ENCODE data around the gene PTPRT.

DNA sequence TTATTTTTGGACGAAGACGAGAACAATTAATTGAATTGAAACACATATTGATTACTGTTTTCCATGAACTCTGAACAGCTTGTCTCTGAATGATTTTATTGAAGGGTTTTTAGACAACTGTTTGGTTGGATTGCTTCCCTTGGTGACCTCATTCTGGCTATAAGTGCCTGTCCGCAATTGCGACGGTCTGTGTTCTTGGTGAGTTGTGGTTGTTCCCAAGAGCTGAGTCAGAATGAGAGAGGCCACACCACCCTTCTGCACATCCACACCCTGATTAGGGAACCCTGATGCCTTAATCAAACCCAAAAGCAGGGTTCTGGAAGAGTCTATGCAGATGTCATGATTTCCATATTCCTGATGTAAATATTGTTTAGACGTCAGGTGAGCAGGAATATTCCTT is 747.0 kb downstream of the PTPRT start:
- TF ChIP-seq, protein P1, sequence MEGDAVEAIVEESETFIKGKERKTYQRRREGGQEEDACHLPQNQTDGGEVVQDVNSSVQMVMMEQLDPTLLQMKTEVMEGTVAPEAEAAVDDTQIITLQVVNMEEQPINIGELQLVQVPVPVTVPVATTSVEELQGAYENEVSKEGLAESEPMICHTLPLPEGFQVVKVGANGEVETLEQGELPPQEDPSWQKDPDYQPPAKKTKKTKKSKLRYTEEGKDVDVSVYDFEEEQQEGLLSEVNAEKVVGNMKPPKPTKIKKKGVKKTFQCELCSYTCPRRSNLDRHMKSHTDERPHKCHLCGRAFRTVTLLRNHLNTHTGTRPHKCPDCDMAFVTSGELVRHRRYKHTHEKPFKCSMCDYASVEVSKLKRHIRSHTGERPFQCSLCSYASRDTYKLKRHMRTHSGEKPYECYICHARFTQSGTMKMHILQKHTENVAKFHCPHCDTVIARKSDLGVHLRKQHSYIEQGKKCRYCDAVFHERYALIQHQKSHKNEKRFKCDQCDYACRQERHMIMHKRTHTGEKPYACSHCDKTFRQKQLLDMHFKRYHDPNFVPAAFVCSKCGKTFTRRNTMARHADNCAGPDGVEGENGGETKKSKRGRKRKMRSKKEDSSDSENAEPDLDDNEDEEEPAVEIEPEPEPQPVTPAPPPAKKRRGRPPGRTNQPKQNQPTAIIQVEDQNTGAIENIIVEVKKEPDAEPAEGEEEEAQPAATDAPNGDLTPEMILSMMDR (IDR thresholded peaks at IDR 0.05), result no peak
- TF ChIP-seq POLR2A (IDR thresholded peaks at IDR 0.05), result no peak
